HG02798 (cell line): ENCODE data around the gene CMBL.

Experiments used
- ATAC-seq: cut with Tn5 transposase; IDR thresholded peaks from one replicate; pipeline ENCODE4 v1.9.1; 2021; ENCODE audit warnings: mild to moderate bottlenecking; ENCODE audit not compliant: unreplicated experiment, poor library complexity

The CMBL gene

DNA sequence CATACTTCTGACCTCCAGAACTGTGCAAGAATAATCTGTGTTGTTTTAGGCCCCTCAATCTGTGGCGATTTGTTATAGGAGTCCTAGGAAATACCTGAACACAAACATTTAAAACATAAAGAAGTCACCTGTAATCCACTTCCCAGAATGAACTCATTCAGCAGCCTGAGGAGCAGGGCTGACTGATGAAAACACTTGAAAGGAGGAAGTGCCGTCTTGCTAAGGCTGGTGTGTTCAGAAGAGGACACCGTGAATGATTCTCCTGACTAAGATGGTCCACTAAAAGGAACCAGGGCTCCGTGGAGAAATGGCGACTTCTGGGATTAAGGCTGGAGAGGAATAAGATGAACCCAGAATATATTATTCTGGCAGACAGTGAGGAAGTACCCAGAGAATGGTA is 27.1 kb upstream of the CMBL start:
- ATAC-seq: no peak

DNA sequence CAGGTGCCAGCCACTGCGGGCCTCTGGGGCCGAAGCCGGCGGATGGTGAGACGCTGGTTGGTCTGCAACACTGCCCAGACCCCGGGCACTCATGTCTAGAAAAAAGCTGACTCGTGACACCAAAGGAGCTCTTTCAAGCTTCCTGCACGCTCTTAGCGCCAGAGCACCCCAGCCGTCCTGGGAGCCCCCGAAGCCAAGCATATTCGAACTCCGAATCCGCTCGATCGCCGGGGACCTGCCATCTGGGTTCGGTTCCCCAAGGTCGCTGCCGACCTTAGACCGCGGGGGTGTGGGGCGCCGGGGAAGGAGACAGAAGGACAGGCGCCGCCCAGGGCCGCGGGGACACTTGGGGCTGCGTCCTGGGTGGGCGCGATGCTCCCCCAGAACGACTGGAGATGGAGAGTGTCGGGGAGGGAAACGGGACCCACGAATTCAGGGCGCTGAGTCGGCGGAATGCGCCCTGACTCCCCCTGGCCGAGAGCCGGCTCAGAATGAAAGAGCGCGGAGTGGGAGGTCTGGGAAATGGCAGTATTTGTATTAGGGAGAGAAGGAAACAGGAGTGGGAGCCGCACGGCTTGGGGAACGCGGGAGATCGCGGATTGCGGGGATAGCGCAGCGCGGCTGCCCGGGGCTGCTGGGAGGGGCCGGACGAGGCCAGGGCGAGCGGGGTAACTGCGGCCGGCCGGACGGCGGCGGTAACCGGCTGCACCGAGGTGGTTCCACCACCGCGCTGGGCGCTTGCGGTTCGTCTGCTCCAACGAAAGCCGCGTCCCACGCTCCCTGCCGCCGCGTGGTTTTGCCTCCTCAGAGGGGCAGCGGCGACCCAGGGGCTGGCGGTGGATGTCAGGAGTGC is 25.7 kb upstream of the CMBL start:
- ATAC-seq: peak; percentile 65

DNA sequence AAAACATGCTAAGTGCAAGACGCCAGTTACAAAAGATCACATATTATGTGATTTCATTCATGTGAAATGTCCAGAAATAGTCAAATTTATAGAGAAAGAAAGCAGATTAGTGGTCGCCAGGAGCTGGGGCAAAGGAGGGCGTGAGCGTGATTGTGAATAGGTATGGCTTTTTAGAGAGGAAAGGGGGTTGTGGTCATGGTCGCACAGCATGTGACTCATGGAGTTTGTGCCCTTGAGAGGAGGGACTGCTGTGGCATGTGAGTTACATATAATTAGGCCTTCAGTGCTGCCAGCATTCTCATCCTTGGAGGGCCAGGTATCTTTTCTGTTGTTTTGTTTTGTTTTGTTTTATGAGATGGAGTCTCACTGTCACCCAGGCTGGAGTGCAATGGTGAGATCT is 24.6 kb upstream of the CMBL start:
- no peak for ATAC-seq

DNA sequence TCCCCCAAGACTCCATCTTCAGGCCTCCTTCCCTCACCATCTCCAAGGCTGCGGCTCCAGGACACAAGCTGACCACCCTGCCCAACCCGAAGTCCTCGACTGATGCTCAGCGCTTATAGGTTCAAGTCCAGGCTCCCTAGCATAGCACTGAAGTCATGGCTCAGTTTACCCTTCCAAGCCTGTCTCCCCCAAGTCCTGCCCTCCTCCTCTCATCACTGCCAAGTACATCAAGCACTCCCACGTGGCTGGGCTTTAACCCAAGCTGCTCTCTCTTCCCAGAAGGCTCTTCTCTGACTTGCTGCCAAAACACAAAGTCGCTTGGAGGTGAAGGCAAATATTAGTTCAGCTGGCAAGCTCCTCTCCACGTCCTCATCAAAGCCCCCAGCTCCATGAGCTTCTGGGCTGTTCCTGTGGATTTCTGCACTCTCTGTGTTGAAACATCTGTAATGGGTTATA is 23.7 kb upstream of the CMBL start:
- ATAC-seq: no peak

DNA sequence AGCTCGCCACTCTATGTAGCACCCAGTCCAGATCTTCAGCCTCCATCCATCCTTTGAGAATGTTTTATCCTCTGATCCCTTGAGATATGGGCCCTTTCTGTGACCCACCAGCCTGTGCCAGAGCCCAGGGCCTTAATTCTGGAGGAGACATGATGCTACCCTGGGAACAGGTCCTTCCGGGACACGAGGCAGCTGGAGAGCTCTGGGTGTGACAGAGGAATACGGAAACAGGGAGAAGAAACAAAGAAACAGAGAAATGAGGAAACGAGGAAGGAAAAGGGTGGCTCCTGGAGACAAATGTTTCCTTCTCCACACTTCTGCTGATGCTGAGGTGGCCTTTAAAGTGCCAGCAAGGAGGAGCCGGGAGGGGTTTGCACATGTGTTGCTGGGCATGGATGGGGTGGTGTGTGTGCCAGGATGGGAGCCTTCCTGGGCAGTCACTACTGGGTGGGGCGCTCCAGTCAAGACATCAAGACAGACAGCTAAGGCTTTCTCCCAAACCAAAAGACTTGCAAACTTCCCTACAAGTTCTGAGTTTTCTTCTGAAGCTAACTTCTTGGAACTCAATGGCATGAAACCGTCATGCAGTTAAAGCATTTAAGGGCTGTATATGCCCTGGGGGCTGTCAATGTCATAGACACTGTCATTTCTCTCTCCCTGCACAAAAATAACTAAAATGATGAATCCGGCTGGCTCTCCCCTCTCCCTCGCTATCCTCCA is 23.0 kb upstream of the CMBL start:
- ATAC-seq: no peak

DNA sequence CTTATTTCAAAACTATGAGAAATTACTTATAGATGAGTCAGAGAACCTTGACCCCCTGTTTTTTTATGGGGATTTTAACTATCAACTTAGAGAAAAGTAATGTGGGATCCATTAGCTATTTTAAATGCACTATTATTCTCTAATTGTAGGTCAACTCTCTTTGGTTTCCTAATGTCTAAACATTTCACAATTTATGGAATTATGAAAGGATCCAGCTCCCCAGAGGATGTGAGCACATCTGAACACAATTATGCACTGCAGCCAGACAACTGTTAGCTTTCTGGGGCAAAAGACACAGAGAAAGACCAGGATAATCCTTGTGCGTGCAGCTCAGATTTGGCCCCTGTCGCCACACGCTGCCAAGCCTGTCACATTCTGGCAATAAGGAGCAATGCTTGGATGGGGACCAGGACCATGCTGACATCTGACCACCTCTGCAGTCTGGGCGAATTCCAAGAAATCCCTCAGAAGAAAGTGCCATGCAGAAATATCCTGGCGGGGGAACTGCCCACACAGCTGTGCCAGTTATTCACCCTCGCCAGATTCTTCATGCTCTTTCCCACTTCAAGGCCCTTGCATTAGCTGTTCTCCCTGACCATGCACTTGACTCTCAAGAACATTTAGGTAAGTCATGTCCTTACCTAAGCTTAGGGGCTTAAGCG is 22.2 kb upstream of the CMBL start:
- no peak for ATAC-seq

DNA sequence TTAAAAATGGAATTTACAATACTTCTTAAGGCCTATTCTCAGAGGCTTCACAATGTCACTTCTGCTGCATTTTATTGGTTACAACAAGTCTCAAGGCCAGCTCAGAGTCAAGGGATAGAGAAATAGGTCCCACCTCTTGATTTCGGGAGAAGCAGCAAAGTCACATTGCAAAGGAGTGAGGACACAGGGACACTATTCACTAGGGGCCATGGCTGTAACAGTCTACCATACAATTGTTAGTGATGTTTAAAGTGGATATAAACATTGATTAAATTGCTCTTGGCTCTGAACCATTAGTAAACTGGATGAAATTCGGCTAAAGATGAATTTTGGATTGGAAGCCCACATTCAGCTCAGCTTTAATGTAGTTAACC is 21.7 kb upstream of the CMBL start:
- no peak for ATAC-seq

DNA sequence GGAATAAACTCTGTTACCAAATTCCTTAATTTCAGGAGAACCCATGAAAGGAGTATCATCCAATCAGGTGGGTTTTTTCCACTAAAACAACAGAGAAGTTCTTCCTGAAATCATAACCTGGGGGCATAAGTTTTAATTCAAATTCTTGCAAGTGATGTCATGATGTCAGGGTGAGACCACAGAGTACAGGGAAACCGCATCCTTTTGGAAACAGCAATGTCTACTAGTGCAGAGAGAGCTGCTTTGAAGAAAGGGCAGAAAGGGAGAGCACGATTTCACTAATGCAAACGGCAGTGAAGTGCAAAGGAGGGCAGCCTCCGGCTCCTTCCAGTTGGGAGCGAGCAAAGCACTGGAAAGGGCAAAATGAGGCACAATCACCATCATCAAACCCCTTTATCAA is 20.6 kb upstream of the CMBL start:
- ATAC-seq: no peak

DNA sequence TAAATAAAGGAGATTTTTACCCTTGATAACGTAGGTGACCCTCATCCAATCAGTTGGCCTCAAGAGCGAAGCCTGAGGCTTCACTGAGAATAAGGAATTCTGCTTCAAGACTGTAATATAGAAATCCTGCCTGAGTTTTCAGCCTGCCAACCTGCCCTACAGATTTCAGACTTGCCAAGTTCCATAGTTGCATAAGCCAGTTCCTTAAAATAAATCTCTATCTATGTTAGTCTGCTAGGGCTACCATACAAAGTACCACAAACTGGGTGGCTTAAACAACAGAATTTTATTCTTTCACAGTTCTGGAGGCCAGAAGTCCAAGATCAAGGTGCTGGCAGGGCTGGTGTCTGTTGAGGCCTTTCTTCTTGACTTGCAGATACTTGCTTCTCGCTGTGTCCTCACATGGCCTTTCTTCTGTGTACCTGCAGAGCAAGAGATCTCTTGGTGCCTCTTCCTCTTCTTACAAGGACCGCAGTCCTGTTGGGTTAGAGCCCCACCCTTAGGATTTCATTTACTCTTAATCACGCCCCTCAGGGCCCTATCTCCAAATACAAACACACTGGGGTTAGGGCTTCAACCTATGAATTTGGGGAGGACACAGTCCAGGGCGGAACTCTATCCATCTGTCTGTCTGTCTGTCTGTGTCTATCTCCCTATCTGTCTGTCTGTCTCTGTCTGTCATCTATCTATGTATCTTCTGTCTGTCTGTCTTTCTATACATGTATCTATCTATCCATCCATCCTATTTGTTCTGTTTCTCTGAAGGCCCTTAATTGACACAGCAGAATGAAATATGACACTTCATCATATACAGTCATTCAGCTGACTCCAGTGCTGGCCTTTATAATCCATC is 17.0 kb upstream of the CMBL start:
- no peak for ATAC-seq

DNA sequence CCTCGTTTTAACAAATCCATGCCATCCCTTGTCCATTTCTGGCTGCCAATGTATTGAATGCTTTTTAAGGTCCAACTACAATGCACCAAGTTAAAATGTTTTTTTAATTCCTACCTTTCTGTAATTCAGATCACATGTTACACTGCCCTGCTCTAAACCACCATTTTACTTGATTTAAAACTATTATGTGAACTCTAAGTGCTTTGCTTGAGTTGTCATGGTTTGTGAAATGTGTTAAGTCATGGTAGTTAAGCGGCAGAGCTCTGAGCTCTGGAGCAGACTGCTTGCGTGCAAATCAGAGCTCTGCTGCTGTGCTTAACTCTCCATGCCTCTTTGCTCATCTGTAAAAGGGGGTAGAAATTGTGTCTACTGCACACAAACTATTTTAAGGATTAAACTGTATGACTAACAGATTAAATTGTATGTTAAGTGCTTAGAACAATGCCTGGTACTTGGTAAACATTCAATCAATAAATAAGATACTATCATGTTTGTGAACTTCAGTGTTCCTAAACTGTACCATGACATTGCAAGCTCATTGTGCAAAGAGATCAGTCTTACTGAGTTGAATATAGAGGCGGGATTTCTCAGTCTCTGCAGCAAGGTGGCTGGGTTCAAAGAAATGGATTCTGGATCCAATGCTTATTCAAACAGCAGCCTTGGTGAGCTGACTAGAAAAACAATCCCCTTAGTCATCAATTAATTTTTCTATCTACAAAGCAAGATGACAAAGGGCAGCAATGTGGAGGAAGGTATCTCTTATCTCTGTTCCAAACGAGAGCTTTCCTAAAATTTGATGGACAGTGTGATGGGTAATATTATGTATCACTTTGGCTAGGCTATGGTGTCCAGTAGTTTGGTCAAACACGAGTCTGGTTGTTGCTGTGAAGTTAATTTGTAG is 16.1 kb upstream of the CMBL start:
- no peak for ATAC-seq

DNA sequence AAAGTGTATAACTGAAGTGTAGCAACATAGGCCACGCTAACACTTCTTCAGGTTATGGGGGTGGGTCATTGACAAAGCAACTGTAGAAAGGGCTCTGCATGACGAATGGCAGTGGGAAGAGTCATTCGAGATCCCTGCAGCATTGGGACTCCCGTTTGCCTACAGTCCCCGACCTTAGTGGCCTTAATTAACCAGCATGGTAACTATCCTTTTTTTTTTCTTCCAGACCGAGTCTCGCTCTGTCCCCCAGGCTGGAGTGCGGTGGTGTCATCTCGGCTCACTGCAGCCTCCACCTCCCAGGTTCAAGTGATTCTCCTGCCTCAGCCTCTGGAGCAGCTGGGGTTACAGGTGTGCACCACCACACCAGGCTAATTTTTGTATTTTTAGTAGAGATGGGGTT is 14.2 kb upstream of the CMBL start:
- no peak for ATAC-seq

DNA sequence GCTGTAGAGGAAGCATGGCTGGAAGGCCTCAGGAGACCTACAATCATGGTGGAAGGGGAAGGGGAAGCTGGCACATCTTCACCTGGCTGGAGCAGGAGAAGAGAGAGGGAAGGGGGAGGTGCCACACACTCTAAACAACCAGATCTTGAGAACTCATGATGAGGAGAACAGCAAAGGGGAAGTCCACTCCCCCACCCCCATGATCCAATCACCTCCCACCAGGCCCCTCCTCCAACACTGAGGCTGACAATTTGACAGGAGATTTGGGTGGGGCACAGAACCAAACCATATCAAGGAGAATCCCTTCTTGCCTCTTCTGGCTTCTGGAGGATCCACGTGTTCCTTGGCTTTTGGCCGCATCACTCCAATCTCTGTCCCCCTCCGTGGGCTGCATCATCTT is 13.1 kb upstream of the CMBL start:
- no peak for ATAC-seq

DNA sequence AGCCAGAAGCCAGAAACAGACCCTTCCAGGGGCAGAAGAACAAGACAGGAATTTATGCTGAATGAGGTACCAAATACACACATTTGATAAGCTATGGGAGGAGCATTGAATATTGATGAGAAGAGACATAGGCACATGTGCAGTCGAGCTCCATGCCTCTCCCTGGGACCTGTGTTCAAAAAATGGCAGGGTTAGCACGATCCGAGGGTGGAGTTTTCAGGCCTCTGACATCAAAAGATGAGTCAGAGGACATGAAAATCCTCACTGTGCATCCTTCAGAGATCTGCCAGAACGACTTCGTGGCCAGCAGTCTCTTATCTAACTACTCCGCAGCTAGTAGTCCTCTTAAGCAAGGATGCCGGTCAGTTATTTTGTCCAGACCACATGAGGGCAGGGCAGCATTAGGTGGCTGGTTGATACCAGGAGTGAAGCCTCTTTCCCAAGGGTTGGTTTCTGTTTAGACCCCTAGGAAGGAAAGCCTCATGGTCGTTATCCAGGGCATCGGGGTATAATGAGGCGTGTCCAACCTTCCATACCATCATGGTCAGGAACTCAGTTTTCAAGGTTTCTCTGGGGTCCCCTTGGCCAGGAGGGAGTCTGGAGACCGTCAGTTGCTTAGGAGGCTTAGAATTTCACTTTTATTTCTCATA is 11.6 kb upstream of the CMBL start:
- ATAC-seq: no peak

DNA sequence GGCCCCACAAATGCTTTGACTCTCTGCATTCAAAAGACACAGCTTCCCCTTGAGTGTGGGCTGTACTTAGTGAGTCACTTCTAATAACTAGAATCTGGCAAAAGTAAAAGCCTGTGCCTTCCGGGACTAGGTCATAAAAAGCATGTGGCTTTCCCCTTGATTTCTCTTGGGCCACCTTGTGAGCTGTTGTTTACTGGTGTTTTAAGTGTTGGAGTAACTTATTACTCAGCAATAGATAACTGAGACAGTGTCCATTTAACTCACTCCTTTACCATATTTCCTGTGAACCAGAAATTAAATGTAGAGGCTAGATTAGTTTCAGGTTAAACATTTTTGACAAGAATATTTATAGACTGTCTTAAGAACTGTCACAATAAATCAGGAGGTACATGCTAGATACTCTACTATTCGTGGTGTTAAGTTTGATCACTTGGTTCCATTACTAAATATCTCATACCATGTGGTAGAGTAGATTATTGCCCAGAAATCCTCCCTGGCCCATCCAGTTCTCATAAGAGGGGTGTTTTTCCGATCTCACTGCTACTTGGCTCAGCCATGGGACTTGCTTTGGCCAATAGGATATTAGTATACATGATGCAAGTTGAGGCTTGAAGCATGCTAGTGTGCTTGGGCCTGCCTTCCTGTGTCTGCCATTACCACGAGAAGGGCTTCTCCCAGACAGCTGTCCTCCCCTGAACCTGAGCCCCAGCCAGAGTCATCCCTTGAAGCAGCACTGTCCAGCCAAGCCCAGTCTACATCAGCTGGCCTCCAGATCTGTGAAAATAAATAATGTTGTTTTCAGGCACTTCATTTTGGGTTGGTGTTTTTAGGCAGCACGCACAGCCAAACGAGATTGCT is 10.4 kb upstream of the CMBL start:
- ATAC-seq: no peak

DNA sequence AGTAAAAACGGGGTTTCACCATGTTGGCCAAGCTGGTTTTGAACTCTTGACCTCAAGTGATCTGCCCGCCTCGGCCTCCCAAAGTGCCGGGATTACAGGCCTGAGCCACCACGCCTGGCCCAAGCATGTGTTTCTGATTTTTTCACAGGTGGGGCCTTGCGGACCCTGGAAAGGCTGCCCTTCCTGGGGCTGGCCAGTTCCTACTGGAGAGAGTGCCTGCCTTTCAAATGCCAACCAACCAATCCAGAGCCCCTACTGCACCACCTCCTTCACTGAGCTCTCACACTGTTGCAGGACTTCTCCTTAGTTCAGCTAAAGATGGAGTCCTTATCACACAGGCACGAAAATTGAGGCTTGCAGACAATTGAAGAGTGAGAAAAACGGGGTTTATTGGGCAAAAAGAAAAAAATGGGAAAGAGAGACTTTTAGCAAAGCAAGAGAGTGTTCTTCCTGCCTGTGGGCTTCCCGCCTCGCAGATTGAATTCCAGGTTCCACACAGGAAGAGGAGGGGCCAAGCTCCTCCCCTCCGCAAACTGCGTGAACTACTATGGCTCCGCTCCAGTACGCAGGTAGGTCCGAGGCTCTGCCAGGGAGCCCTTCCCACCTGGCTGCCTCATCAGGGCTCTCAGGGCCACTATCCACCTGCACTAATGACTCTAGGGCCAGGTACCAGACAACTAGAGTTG is 8.3 kb upstream of the CMBL start:
- no peak for ATAC-seq

DNA sequence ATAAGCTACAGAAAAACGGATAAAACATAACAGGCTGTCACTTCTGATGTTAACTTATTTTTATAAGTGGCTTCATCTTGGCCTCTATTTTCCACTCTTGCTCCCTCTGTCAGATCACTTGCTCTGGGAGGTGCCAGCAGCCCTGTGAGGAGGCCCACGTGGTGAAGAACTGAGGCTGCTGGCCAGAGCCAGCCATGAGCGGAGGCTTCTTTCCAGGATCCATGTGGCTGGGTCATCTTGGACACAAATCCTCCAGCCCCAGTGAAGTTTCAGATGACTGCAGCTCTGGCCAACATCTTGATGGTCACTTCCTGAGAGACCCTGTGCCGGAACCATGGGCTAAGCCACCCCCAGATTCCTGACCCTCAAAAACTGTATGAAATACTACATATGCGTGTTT is 7.5 kb upstream of the CMBL start:
- ATAC-seq: no peak

DNA sequence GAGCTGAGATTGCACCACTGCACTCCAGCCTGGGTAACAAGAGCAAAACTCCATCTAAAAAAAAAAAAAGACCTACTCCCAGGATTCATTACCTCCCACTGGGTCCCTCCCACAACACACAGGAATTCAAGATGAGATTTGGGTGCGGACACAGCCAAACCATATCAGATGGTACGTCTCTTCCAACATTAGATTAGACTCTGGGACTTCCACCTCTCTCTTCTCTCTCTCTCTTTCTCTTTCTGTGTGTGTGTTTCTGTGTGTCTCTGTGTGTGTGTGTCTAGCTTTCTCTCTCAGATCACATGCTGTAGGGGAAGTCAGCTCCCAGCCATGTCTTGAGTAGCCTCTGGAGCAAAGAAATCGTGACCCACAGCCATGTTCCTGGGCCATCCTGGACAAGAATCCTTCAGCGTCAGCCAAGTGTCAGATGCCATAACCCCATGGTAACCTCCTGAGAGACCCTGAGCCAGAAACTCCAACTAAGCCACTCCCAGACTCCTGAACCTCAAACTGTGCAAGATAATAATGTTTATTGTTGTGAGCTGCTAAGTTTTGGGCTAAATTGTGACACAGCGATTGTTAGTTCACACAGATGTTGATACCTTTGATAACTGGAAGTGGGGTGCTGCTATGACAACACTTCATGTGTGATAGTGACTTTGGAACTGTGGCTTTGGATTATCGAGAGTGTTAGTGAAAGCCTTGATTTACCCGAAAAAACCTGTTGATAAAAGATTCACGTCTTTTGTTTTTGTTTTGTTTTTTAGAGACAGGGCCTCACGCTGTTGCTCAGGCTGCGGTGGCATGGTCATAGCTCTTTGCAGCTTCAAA is 4.1 kb upstream of the CMBL start:
- no peak for ATAC-seq
